H9 (cell line): ENCODE data around the gene SPRY4. TPM values are rescaled to one million over a fixed set of nuclear protein-coding genes. Genes with fewer than 3 reads are reported as not detected.
"Not testable (repeated sequence)": the region's sequence is repeated elsewhere in the genome, so short reads cannot be mapped to it uniquely, and the experiment has no call there.

ENCODE experiments used
- DNase-seq: peaks from one replicate; pipeline ENCODE4 v3.0.0-alpha.2; 2017
- H2AFZ ChIP-seq: one replicate; pipeline ENCODE4 v1.6.1; 2013; ENCODE audit warnings: mild to moderate bottlenecking, low read length, control low read depth, moderate library complexity
- H2AK5ac ChIP-seq: 2 replicates; pipeline ENCODE4 v1.6.1; 2013; ENCODE audit warnings: low read length, control low read depth, mixed read lengths; ENCODE audit not compliant: insufficient read length
- H2BK120ac ChIP-seq: one replicate; pipeline ENCODE4 v1.6.1; 2013; ENCODE audit warnings: low read depth, mild to moderate bottlenecking, low read length, control low read depth, inconsistent platforms; ENCODE audit not compliant: poor library complexity, severe bottlenecking
- H2BK12ac ChIP-seq: 2 replicates; pipeline ENCODE4 v1.6.1; 2013; ENCODE audit warnings: low read length, control low read depth, mixed read lengths, low read depth; ENCODE audit not compliant: insufficient read length
- H2BK15ac ChIP-seq: 2 replicates; pipeline ENCODE4 v1.6.1; 2013; ENCODE audit warnings: low read depth, low read length, control low read depth
- H2BK20ac ChIP-seq: one replicate; pipeline ENCODE4 v1.6.1; 2013; ENCODE audit warnings: low read depth, mild to moderate bottlenecking, low read length, control low read depth, inconsistent platforms; ENCODE audit not compliant: poor library complexity, severe bottlenecking
- H2BK5ac ChIP-seq: 2 replicates; pipeline ENCODE4 v1.6.1; 2013; ENCODE audit warnings: low read length, control low read depth, mixed read lengths; ENCODE audit not compliant: insufficient read length
- H3K14ac ChIP-seq: 2 replicates; pipeline ENCODE4 v1.6.1; 2013; ENCODE audit warnings: low read length, control low read depth; ENCODE audit not compliant: insufficient read depth
- H3K18ac ChIP-seq: 2 replicates; pipeline ENCODE4 v1.6.1; 2013; ENCODE audit warnings: low read depth, mild to moderate bottlenecking, mixed read lengths, low read length, control low read depth; ENCODE audit not compliant: insufficient read length
- H3K23ac ChIP-seq: 2 replicates; pipeline ENCODE4 v1.6.1; 2013; ENCODE audit warnings: low read length, control low read depth, mixed read lengths, low read depth; ENCODE audit not compliant: insufficient read length
- H3K23me2 ChIP-seq: 2 replicates; pipeline ENCODE4 v1.6.1; 2013; ENCODE audit warnings: low read depth, mild to moderate bottlenecking, mixed read lengths, low read length, control low read depth; ENCODE audit not compliant: insufficient read length, poor library complexity, severe bottlenecking
- H3K27ac ChIP-seq: 2 replicates; pipeline ENCODE4 v1.5.1; 2013; ENCODE audit warnings: low read length, control low read depth, mixed read lengths, low read depth; ENCODE audit not compliant: insufficient read length
- H3K27me3 ChIP-seq: 2 replicates; pipeline ENCODE4 v1.6.1; 2013; ENCODE audit warnings: low read length, control low read depth, inconsistent platforms; ENCODE audit not compliant: insufficient read depth
- H3K4ac ChIP-seq: 2 replicates; pipeline ENCODE4 v1.6.1; 2013; ENCODE audit warnings: low read depth, mild to moderate bottlenecking, control low read depth, inconsistent platforms, low read length, moderate library complexity
- H3K4me1 ChIP-seq: 2 replicates; pipeline ENCODE4 v1.6.1; 2013; ENCODE audit warnings: low read length, control low read depth, inconsistent platforms; ENCODE audit not compliant: insufficient read depth
- H3K4me2 ChIP-seq: 2 replicates; pipeline ENCODE4 v1.6.1; 2013; ENCODE audit warnings: low read length, control low read depth, mixed read lengths; ENCODE audit not compliant: insufficient read length, insufficient read depth
- H3K56ac ChIP-seq: 2 replicates; pipeline ENCODE4 v1.6.1; 2013; ENCODE audit warnings: low read depth, mild to moderate bottlenecking, mixed read lengths, low read length, control low read depth; ENCODE audit not compliant: insufficient read length
- H3K79me1 ChIP-seq: 2 replicates; pipeline ENCODE4 v1.6.1; 2013; ENCODE audit warnings: low read depth, mild to moderate bottlenecking, moderate library complexity, low read length, control low read depth, inconsistent platforms; ENCODE audit not compliant: insufficient read depth, poor library complexity, severe bottlenecking
- H3K79me2 ChIP-seq: 2 replicates; pipeline ENCODE4 v1.6.1; 2013; ENCODE audit warnings: low read length, control low read depth, inconsistent platforms; ENCODE audit not compliant: insufficient read depth
- H3K9ac ChIP-seq: 2 replicates; pipeline ENCODE4 v1.6.1; 2013; ENCODE audit warnings: low read length, control low read depth, mixed read lengths; ENCODE audit not compliant: insufficient read length; ENCODE audit errors: extremely low read depth
- H3K9me3 ChIP-seq: one replicate; pipeline ENCODE4 v1.6.1; 2013; ENCODE audit warnings: low read depth, low read length, inconsistent platforms; ENCODE audit not compliant: control insufficient read depth
- H3T11ph ChIP-seq: one replicate; pipeline ENCODE4 v1.6.1; 2013; ENCODE audit warnings: mild to moderate bottlenecking, low read length, control low read depth, inconsistent platforms
- H4K20me1 ChIP-seq: one replicate; pipeline ENCODE4 v1.6.1; 2013; ENCODE audit not compliant: control insufficient read depth, insufficient read length, insufficient read depth
- H4K5ac ChIP-seq: 2 replicates; pipeline ENCODE4 v1.6.1; 2013; ENCODE audit warnings: low read depth, mild to moderate bottlenecking, mixed read lengths, low read length, control low read depth; ENCODE audit not compliant: insufficient read length
- H4K8ac ChIP-seq: replicated peaks from 2 replicates; pipeline ENCODE4 v1.6.1; 2013; ENCODE audit warnings: low read length, control low read depth, mixed read lengths, low read depth; ENCODE audit not compliant: insufficient read length
- H4K91ac ChIP-seq: 2 replicates; pipeline ENCODE4 v1.6.1; 2013; ENCODE audit warnings: low read depth, mild to moderate bottlenecking, moderate library complexity, mixed read lengths, low read length, control low read depth; ENCODE audit not compliant: insufficient read length
- H3K27ac Mint-ChIP-seq, 3 experiments: 2 replicates in 2 of 3; 3 replicates in 1 of 3; pipeline ENCODE4 v1.8.0; 2020 to 2021; ENCODE audit warnings: mixed read lengths in 3 of 3, mild to moderate bottlenecking in 1 of 3, moderate library complexity in 1 of 3
- H3K27me3 Mint-ChIP-seq: 2 replicates; pipeline ENCODE4 v1.8.0; 2021; ENCODE audit warnings: low read depth, mild to moderate bottlenecking, moderate library complexity, mixed read lengths
- H3K36me3 Mint-ChIP-seq, 3 experiments: 2 replicates in 2 of 3; 3 replicates in 1 of 3; pipeline ENCODE4 v1.8.0; 2020 to 2021; ENCODE audit warnings: low read depth in 3 of 3, mixed read lengths in 3 of 3; ENCODE audit not compliant: insufficient read depth in 1 of 3
- H3K4me1 Mint-ChIP-seq, 2 experiments: 2 replicates each; pipeline ENCODE4 v1.8.0; 2020; ENCODE audit warnings: mixed read lengths in 2 of 2
- H3K4me3 Mint-ChIP-seq, 2 experiments: 2 replicates in 1 of 2; 3 replicates in 1 of 2; pipeline ENCODE4 v1.8.0; 2020 to 2021; ENCODE audit warnings: mild to moderate bottlenecking in 2 of 2, mixed read lengths in 2 of 2, moderate library complexity in 1 of 2
- H3K9me3 Mint-ChIP-seq, 2 experiments: 2 replicates in 1 of 2; 3 replicates in 1 of 2; pipeline ENCODE4 v1.8.0; 2020; ENCODE audit warnings: mild to moderate bottlenecking in 2 of 2, mixed read lengths in 2 of 2, moderate library complexity in 1 of 2
- WGBS: extraction: QIAGEN DNeasy Blood & Tissue Kit; methylation state at CpG from one replicate; pipeline ENCODE4 v1.1.7; 2013; ENCODE audit warnings: missing lambda C conversion rate, low lambda C conversion rate, mixed read lengths; ENCODE audit not compliant: insufficient read length; ENCODE audit errors: extremely low coverage; 5-methylcytosine and 5-hydroxymethylcytosine counted together
- total RNA-seq: library from RNA; stranded (reverse); gene quantifications from 2 replicates; pipeline ENCODE4 v1.2.1, GENCODE V29; 2021
- TF ChIP-seq, protein P1 (sequence below): fragments of 200-600 bp; sonication (generic); conservative IDR thresholded peaks from 3 replicates; pipeline ENCODE4 v1.8.0; 2021; ENCODE audit warnings: antibody characterized with exemption, mild to moderate bottlenecking

SPRY4 gene
- total RNA-seq, 1 experiment from 2014 or later, result 92.4 TPM

DNA sequence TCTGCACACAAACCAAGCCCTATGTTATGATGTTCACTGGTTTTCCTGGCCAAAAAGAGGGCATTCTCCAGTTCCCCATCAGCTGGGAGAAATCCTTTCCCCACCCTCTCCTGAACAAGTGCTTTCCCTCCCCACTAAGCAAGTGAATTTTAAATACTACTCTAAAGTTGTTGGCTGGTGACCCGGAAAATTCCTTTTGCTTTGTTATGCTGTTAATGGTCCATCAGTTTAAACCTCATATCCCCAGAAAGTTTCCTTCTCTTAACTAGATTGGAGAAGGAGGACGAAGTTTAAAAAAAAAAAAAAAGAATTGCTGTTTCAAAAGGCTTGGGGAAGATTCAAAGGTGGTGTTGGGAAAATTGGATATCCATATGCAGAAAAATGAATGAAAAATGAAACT is 21.9 kb upstream of the SPRY4 start:
- WGBS, result no CpG with 5 or more reads among the region's 2 CpGs
- Histone ChIP-seq H3K27ac (no peak overlapping the region), H3K23ac (no peak overlapping the region), H3K18ac (no peak overlapping the region), H2AFZ (no peak overlapping the region), H4K5ac (no peak overlapping the region), H3K79me1 (no peaks in the 10 kb centered on the region), H3K4me1 (peaks cover 2% of the 10 kb centered on the region; the same call in 1 of the 2 replicates), H4K8ac (no peak overlapping the region), H4K20me1 (no peaks in the 10 kb centered on the region), H3K9me3 (peaks cover 37% of the 10 kb centered on the region), H2BK120ac (no peak overlapping the region), H3K4ac (no peak overlapping the region), H3T11ph (no peak overlapping the region), H3K27me3 (no peaks in the 10 kb centered on the region), H2BK5ac (no peak overlapping the region), H3K4me2 (no peak overlapping the region), H4K91ac (no peak overlapping the region), H3K79me2 (0 out of 2 replicates have a peak, but pooled peaks cover 1% of the 10 kb centered on the region), H2BK20ac (no peak overlapping the region), H2BK12ac (no peak overlapping the region), H2BK15ac (no peak overlapping the region), H3K14ac (no peak overlapping the region), H2AK5ac (no peak overlapping the region), H3K9ac (no peak overlapping the region), H3K23me2 (no peaks in the 10 kb centered on the region), H3K56ac (no peak overlapping the region)
- no peak overlapping the region for H3K4me3 Mint-ChIP-seq
- DNase-seq, result no peak
- H3K27me3 Mint-ChIP-seq, result no peaks in the 10 kb centered on the region; the same call in 1 of the 2 replicates
- H3K4me1 Mint-ChIP-seq, result peaks cover 2 to 7% of the 10 kb centered on the region in 2 experiments; a peak in 2 of 4 replicates
- H3K36me3 Mint-ChIP-seq, result peaks cover 35 to 53% (median 50%) of the 10 kb centered on the region in 3 experiments
- peaks cover 35 to 46% of the 10 kb centered on the region in 2 experiments for H3K9me3 Mint-ChIP-seq
- no peak overlapping the region for H3K27ac Mint-ChIP-seq
- TF ChIP-seq, protein P1, sequence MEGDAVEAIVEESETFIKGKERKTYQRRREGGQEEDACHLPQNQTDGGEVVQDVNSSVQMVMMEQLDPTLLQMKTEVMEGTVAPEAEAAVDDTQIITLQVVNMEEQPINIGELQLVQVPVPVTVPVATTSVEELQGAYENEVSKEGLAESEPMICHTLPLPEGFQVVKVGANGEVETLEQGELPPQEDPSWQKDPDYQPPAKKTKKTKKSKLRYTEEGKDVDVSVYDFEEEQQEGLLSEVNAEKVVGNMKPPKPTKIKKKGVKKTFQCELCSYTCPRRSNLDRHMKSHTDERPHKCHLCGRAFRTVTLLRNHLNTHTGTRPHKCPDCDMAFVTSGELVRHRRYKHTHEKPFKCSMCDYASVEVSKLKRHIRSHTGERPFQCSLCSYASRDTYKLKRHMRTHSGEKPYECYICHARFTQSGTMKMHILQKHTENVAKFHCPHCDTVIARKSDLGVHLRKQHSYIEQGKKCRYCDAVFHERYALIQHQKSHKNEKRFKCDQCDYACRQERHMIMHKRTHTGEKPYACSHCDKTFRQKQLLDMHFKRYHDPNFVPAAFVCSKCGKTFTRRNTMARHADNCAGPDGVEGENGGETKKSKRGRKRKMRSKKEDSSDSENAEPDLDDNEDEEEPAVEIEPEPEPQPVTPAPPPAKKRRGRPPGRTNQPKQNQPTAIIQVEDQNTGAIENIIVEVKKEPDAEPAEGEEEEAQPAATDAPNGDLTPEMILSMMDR, result no peak

DNA sequence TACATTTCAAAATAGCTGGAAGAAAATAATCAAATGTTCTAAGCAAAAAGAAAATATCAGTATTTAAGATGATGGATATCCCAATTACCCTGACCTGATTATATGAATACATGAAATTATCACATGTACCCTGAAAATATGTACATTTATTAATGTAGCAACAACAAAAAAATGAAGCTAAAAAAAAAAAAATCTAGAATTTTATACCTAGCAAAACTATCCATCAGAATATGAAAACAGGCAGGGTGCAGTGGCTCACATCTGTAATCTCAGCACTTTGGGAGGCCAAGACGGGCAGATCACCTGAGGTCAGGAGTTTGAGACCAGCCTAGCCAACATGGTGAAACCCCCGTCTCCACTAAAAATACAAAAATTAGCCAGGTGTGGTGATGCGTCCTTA is 20.1 kb upstream of the SPRY4 start:
- H4K20me1 ChIP-seq, H2BK120ac ChIP-seq, H3K4ac ChIP-seq, H2BK20ac ChIP-seq, H3K27me3 ChIP-seq, H4K91ac ChIP-seq, H2BK12ac ChIP-seq, H3K4me1 ChIP-seq, H3K14ac ChIP-seq, H3K27ac ChIP-seq, H3K23me2 ChIP-seq, H3K4me2 ChIP-seq, H2AK5ac ChIP-seq, H3K4me3 Mint-ChIP-seq, H3K79me2 ChIP-seq, H3K27me3 Mint-ChIP-seq, DNase-seq, H3K18ac ChIP-seq, H3K9ac ChIP-seq, H2AFZ ChIP-seq, H3K27ac Mint-ChIP-seq, H4K8ac ChIP-seq, H3T11ph ChIP-seq, H3K79me1 ChIP-seq, H3K56ac ChIP-seq, H3K23ac ChIP-seq, H4K5ac ChIP-seq, H2BK5ac ChIP-seq, H3K4me1 Mint-ChIP-seq, H2BK15ac ChIP-seq: not testable (repeated sequence)
- no CpG with 5 or more reads among the region's 3 CpGs for WGBS
- H3K9me3 Mint-ChIP-seq, result peaks cover 35 to 46% of the 10 kb centered on the region in 2 experiments
- H3K36me3 Mint-ChIP-seq, result peaks cover 35 to 56% (median 53%) of the 10 kb centered on the region in 3 experiments
- H3K9me3 ChIP-seq, result peaks cover 37% of the 10 kb centered on the region
